ENCODE results near the gene RHD.

Gene RHD

DNA sequence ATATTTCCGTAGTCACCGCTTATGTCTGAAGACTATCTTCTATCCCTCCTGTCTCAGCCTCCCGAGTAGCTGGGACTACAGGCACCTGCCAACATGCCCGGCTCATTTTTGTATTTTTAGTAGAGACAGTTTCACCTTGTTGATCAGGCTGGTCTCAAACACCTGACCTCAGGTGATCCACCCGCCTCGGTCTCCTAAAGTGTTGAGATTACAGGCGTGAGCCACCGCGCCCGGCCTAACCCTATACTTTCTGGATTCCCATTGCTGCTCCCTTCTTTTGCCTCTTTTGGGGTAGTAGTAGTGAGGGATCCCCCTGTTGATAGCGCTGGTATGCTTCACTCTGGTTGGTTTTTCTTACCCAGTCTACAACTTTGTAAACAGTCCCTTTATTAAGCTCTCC is 34.3 kb upstream of the RHD start:
- ChIA-PET POLR2A (interaction anchor here (2.1 kb wide), 1 partner anchor 9 kb away, joined by 9 read pairs; the partner anchor contains the start of gene RSRP1), CTCF (interaction anchor here (2.8 kb wide), 1 partner anchor 283 kb away, joined by 9 read pairs; no protein-coding TSS in a partner anchor)
- no peak for DNase-seq (ENCODE audit: low read depth, low spot score)
- TF ChIP-seq, protein P1, sequence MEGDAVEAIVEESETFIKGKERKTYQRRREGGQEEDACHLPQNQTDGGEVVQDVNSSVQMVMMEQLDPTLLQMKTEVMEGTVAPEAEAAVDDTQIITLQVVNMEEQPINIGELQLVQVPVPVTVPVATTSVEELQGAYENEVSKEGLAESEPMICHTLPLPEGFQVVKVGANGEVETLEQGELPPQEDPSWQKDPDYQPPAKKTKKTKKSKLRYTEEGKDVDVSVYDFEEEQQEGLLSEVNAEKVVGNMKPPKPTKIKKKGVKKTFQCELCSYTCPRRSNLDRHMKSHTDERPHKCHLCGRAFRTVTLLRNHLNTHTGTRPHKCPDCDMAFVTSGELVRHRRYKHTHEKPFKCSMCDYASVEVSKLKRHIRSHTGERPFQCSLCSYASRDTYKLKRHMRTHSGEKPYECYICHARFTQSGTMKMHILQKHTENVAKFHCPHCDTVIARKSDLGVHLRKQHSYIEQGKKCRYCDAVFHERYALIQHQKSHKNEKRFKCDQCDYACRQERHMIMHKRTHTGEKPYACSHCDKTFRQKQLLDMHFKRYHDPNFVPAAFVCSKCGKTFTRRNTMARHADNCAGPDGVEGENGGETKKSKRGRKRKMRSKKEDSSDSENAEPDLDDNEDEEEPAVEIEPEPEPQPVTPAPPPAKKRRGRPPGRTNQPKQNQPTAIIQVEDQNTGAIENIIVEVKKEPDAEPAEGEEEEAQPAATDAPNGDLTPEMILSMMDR (IDR thresholded peaks at IDR 0.05; ENCODE audit: insufficient read depth, low read length, missing control alignments), result no peak
- H3K4me3 ChIP-seq (ENCODE audit: low read depth, low read length), result no peak overlapping the region

DNA sequence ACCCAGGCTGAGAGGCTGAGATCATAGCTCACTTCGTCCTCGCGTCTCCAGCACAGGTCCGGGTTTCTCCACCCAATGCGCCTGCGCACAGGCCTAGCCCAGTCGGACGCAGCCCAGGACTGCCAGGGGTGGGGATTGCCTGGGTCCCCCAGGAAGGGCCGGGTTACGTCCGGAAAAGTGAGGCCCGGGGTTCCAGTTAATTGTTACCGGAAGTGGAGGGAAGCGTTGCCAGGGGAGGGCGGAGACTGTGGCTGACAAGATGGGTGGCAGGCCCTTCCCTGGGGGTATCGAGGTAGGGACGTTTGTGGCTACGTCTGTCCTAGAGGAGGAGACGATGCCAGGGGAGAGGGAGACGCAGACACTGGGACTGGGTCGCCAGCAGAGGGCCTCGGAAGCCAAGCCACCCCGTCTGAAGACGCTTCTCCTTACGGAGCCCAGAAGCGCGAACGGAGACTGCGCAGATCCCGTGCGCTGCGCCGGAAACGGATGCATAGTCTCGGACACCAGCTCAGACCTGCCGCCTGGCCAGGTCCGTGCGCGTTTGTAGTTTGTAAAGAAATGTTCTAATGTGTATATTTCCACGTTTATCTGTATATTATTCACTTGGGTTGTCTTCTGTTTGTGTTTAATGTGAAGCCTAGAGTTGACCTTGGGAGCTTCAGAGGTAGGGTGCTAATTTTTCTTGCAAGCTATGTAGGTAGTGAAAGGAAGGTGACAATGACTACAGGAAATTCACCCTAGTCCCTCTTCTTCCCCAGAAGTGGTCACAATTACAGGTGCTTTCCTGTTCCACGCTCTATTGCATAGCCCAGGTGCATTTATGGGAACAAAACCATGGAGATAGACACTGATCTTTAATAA is 32.4 kb upstream of the RHD start:
- peak overlapping the region; percentile 55 for H3K4me3 ChIP-seq (ENCODE audit: low read depth, low read length)
- DNase-seq (ENCODE audit: low read depth, low spot score), result peak; percentile 50
- ChIA-PET CTCF (interaction anchor here (0.8 to 2.8 kb wide), 8 partner anchors 11 to 571 kb away, joined by 3 to 9 read pairs (median 3); no protein-coding TSS in a partner anchor), POLR2A (interaction anchor here (0.7 to 2.1 kb wide), 5 partner anchors 8 to 131 kb away, joined by 3 to 9 read pairs (median 4); partner anchors contain the start of gene RSRP1)
- TF ChIP-seq, protein P1 (IDR thresholded peaks at IDR 0.05; ENCODE audit: insufficient read depth, low read length, missing control alignments), result peak; percentile 86

DNA sequence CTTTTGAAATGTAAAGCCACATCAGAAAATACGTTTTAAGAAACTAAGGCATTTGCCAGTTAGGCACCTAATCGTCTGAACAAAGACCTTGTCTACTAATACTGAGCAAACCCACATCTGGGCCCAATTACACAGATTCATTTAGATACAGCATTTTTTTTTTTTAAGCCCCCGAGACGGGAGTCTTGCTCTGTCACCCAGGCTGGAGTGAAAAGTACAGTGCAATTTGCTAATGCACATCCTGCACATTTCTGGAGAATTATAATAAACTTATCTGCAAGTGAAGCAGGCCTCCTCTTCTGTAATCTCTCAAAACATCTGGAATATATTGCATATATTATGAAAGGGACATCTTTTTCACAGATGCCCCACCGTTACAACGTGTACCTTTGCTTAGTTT is 28.4 kb upstream of the RHD start:
- ChIA-PET CTCF (interaction anchor here (0.9 to 1.8 kb wide), 3 partner anchors 10 to 567 kb away, joined by 3 to 5 read pairs (median 3); no protein-coding TSS in a partner anchor), POLR2A (interaction anchor here (0.9 to 2.0 kb wide), 3 partner anchors 11 to 100 kb away, joined by 3 to 7 read pairs (median 3); partner anchors contain the start of gene SYF2)
- no peak overlapping the region for H3K4me3 ChIP-seq (ENCODE audit: low read depth, low read length)
- DNase-seq (ENCODE audit: low read depth, low spot score), result no peak
- TF ChIP-seq, protein P1 (IDR thresholded peaks at IDR 0.05; ENCODE audit: insufficient read depth, low read length, missing control alignments), result no peak

DNA sequence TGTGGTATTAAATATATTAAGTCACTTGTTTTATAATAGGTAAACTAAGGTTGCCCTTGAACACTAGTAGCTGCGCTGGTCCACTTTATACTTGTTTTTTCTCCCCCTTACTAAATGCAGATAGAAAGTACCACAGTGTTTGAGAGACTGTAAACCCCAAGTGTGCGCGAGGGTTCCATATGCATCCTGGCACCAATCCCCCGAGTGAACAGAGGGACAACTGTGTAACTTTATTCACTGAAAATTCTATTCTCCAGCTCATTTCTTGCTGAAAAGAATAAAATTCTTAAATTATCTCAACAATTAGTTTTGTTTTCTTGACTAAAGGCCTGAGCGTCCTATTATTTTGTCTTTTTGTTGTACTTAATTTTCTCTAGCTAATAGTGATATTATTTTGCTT is 26.9 kb upstream of the RHD start:
- ChIA-PET POLR2A (interaction anchor here (2.0 kb wide), 1 partner anchor 12 kb away, joined by 7 read pairs; the partner anchor contains the start of gene SYF2), CTCF (interaction anchor here (1.0 to 1.8 kb wide), 3 partner anchors 8 to 276 kb away, joined by 3 to 5 read pairs (median 4); partner anchors contain the start of gene SYF2)
- H3K4me3 ChIP-seq (ENCODE audit: low read depth, low read length), result peak overlapping the region; percentile 74
- DNase-seq (ENCODE audit: low read depth, low spot score), result no peak
- TF ChIP-seq, protein P1 (IDR thresholded peaks at IDR 0.05; ENCODE audit: insufficient read depth, low read length, missing control alignments), result no peak

DNA sequence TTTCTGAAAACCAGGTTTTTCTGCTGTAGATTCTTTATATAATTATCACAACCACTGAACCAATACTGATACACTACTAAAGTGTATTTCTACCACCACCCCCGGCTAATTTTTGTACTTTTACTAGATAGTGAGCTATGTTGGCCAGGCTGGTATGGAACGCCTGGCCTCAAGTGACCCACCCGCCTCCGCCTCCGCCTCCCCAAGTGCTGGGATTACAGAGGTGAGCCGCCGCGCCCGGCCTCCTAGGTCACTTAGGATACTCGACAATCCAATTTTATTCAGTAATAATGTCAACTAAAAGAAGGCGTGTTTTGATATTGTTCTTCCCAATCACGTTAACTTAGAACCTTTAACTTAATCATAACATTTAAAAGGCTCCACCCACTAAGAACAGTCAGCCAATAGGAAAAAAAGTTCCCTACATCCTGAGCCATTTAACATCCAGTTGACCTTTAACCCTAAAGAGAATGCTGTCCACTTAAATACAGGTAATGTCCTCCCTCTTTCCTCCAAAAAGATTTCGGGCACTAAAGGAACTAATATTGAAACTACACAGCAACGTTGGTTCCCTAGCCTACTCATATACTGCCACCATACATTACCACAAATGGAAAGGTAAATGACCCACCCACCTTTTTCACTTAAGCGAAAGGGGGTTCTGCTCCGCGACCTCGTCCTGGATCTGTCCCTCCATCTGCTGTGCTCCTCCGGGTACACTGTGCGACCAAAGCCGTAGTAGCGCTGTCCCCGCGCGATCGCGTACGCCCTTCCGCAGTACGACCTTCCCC is 26.3 kb upstream of the RHD start:
- no peak for DNase-seq (ENCODE audit: low read depth, low spot score)
- CTCF ChIA-PET, result interaction anchor here (1.0 to 1.8 kb wide), 3 partner anchors 8 to 275 kb away, joined by 3 to 5 read pairs (median 4); partner anchors contain the start of gene SYF2
- POLR2A ChIA-PET, result interaction anchor here (1.7 to 2.0 kb wide), 2 partner anchors 13 to 574 kb away, joined by 5 to 7 read pairs; partner anchors contain the start of genes MTFR1L and SYF2

More for the DNA sequence above, 26.3 kb upstream of the RHD start:
- peak overlapping the region; percentile 74 for H3K4me3 ChIP-seq (ENCODE audit: low read depth, low read length)
- TF ChIP-seq, protein P1 (IDR thresholded peaks at IDR 0.05; ENCODE audit: insufficient read depth, low read length, missing control alignments), result no peak
